ENCODE data around the gene SOX10.

Gene SOX10

DNA sequence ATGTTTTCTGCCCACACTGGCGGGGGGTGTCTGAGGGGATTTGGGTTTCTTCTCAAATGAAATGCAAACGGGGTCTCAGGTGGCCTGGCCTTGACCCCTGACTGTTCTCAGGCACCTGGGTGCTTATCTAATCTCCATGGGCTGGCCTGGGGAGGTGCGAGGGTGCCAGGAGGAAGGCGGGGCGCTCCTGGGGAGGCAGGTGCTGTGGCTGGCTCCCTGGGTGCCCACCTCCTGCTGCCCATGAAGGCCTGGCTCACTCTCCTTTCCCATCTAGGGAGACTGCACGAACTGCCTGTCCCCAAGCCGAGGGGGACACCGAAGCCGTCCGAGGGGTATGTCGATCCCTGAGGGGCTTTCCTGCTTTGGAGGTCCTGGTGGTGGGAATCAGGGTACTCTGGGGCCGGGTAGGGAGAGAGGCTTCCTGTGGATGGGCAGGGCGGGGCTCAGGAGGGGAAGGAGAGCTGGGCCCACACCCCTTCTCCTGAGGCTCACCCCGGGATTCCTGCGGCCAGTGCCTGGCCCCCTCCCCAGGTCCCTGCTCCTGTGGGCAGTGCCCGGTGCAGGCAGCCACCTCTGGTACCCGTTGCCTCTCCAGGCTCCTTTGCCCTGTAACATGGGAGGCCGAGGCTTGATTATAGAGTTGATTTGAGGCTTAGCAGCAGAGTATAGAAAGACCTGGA, 59.8 kb downstream of the SOX10 start:
- Histone ChIP-seq H3K4me3 (ENCODE audit: low read depth in 1 of 2, low read length in 2 of 2) (no peak overlapping the region), H3K9ac (ENCODE audit: low read depth in 1 of 2, low read length in 2 of 2) (no peak overlapping the region), H3K4me1 (ENCODE audit: control insufficient read depth in 1 of 2, insufficient read depth in 2 of 2, low read length in 2 of 2) (peaks cover 18 to 19% of the 10 kb centered on the region in 2 donors), H3K27me3 (ENCODE audit: control insufficient read depth in 1 of 2, insufficient read depth in 2 of 2, low read length in 2 of 2) (no peaks in the 10 kb centered on the region), H3K27ac (ENCODE audit: low read depth, low read length) (no peak overlapping the region), H3K9me3 (ENCODE audit: control insufficient read depth in 1 of 2, low read length in 2 of 2) (no peaks in the 10 kb centered on the region), H3K36me3 (ENCODE audit: control insufficient read depth in 1 of 2, insufficient read depth in 2 of 2, low read length in 2 of 2) (peaks cover 19 to 44% of the 10 kb centered on the region in 2 donors)

DNA sequence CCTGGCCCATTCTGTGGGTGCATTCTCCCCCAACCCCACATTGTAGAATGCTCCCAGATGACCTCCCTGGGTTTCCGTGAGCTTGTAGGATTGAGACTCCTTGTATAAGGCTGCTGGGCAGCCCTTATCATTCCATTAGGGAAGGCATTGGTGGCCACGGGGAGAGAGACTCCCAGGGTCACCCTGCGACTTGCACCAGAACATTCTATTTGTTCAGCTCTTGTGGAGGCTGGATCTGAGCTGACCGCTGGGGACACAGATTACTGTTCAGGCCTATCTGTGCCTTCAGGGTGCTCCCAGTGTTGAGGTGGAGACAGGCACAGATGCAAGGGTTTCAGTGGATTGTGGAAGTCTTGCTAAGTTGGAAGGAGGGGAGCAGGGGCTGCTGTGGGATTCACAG, 60.4 kb downstream of the SOX10 start:
- Histone ChIP-seq H3K27me3 (ENCODE audit: control insufficient read depth in 1 of 2, insufficient read depth in 2 of 2, low read length in 2 of 2) (no peaks in the 10 kb centered on the region), H3K4me3 (ENCODE audit: low read depth in 1 of 2, low read length in 2 of 2) (no peak overlapping the region), H3K9ac (ENCODE audit: low read depth in 1 of 2, low read length in 2 of 2) (no peak overlapping the region), H3K27ac (ENCODE audit: low read depth, low read length) (no peak overlapping the region), H3K9me3 (ENCODE audit: control insufficient read depth in 1 of 2, low read length in 2 of 2) (no peaks in the 10 kb centered on the region), H3K36me3 (ENCODE audit: control insufficient read depth in 1 of 2, insufficient read depth in 2 of 2, low read length in 2 of 2) (peaks cover 17 to 42% of the 10 kb centered on the region in 2 donors), H3K4me1 (ENCODE audit: control insufficient read depth in 1 of 2, insufficient read depth in 2 of 2, low read length in 2 of 2) (peaks cover 13 to 15% of the 10 kb centered on the region in 2 donors)

Measured in duodenal mucosa (tissue), 2 donors.